Prostate gland (tissue), 2 donors: ENCODE results near the gene SNAI1.

Experiments used
- POLR2A ChIP-seq: fragments of 450-650 bp; IDR thresholded peaks from one replicate; pipeline ENCODE4 v1.6.1; 2016; ENCODE audit warnings: antibody characterized with exemption, mild to moderate bottlenecking
- POLR2AphosphoS5 ChIP-seq: sonication (generic); formaldehyde crosslinking; IDR thresholded peaks from one replicate; pipeline ENCODE4 v1.6.1; 2017; ENCODE audit warnings: antibody characterized with exemption
- TF ChIP-seq, protein P1 (sequence below), 4 experiments: fragments of 200-600 bp in 2 of 4; fragments of 450-650 bp in 2 of 4; sonication (generic) in 2 of 4; IDR thresholded peaks; 1 replicate in 3 of 4; 2 replicates in 1 of 4; pipeline ENCODE4 v1.5.1; 2016 to 2019; ENCODE audit warnings: antibody characterized with exemption in 4 of 4, mild to moderate bottlenecking in 2 of 4, moderate library complexity in 2 of 4

DNA sequence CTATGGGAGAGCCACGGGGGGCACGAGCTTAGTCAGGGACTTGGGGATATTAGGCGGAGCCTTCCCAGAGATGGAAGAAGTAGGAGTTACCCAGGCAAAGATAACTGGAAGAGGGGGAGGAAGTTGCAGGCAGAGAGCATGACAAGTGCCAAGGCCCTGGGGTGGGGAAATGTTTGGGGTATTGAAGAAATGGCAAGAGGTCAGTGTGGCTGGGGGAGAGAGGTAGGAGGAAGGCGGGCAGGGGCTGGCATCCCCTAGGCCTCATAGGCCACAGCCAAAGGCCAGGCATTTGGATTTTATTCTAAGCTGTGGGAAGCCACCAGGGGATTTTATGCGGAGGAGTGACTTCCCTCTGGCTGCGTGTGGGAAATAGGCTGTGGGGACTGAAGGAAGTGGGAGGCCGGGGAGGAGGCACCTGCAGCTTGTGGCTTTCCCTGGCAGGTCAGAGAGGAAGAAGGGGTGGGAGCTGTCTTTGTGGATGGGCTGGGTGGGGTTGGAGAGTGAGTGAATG lies 22.7 kb downstream of the SNAI1 start:
- TF ChIP-seq POLR2AphosphoS5: no peak
- TF ChIP-seq, protein P1, sequence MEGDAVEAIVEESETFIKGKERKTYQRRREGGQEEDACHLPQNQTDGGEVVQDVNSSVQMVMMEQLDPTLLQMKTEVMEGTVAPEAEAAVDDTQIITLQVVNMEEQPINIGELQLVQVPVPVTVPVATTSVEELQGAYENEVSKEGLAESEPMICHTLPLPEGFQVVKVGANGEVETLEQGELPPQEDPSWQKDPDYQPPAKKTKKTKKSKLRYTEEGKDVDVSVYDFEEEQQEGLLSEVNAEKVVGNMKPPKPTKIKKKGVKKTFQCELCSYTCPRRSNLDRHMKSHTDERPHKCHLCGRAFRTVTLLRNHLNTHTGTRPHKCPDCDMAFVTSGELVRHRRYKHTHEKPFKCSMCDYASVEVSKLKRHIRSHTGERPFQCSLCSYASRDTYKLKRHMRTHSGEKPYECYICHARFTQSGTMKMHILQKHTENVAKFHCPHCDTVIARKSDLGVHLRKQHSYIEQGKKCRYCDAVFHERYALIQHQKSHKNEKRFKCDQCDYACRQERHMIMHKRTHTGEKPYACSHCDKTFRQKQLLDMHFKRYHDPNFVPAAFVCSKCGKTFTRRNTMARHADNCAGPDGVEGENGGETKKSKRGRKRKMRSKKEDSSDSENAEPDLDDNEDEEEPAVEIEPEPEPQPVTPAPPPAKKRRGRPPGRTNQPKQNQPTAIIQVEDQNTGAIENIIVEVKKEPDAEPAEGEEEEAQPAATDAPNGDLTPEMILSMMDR (IDR thresholded peaks at IDR 0.05): no peak
- no peak for TF ChIP-seq POLR2A
